ENCODE results near the gene PREX1.
"Not testable (repeated sequence)": the region's sequence is repeated elsewhere in the genome, so short reads cannot be mapped to it uniquely, and the experiment has no call there.

Gene PREX1

DNA sequence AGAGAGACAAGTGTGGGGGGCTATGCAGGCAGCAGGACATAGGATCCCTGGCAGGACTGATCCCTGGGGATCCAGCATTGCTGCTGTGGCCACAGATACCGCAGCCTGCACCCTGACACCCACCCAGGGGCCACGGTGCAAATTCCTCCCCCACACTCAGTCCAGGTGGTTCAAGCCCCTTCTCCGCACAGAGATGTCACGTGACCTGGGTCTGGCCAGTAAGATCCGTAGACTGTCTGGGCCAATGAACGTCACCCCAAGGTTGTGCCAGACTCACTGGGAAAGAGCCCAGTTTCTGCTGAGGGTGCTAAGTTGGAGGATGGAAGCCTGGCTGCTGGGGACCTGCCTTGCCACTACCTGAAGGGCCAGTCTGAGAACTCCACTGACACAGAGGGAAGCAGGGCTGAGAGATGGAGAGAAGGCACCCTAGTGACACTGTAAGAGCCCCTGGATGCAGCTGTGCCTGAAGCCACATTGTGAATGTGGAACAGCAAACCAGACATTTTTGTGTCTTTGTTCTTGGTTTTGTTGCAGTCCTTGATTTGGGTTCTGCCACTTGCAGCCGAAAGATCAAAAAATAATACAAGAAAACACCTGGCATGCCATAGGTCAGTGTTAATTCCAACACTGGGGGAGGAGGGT lies 228.6 kb downstream of the PREX1 start:
- H3K4me1 ChIP-seq (ENCODE audit: control extremely low read depth in 1 of 4, control insufficient read depth in 4 of 4, insufficient read depth in 4 of 4, low read length in 3 of 4): no peaks in the 10 kb centered on the region
- WGBS (ENCODE audit: insufficient coverage): 93% methylated on average over 6 of the region's 7 CpGs
- peaks cover 0 to 4% (median 0%) of the 10 kb centered on the region in 5 experiments for H3K27me3 ChIP-seq (replicated peaks in 2 of 5; ENCODE audit: control insufficient read depth in 4 of 5, insufficient read depth in 5 of 5, low read length in 4 of 5)
- CTCF ChIA-PET: no interaction called here
- peaks cover 0 to 2% (median 0%) of the 10 kb centered on the region in 5 experiments for H3K9me3 ChIP-seq (ENCODE audit: control extremely low read depth in 1 of 5, control insufficient read depth in 4 of 5, insufficient read depth in 2 of 5, low read depth in 1 of 5, low read length in 4 of 5)
- no peak overlapping the region for H3K27ac ChIP-seq (ENCODE audit: insufficient read depth in 1 of 2, low read depth in 1 of 2, low read length in 2 of 2, poor library complexity in 1 of 2, severe bottlenecking in 2 of 2)
- no peak for DNase-seq
- POLR2A ChIA-PET: no interaction called here
- no peak overlapping the region for H3K4me3 ChIP-seq (ENCODE audit: control insufficient read depth in 1 of 7, extremely low read depth in 1 of 7, insufficient read depth in 4 of 7, low read depth in 2 of 7, low read length in 6 of 7)
- no peaks in the 10 kb centered on the region for H3K36me3 ChIP-seq (ENCODE audit: control insufficient read depth in 4 of 4, insufficient read depth in 4 of 4, low read length in 3 of 4)

DNA sequence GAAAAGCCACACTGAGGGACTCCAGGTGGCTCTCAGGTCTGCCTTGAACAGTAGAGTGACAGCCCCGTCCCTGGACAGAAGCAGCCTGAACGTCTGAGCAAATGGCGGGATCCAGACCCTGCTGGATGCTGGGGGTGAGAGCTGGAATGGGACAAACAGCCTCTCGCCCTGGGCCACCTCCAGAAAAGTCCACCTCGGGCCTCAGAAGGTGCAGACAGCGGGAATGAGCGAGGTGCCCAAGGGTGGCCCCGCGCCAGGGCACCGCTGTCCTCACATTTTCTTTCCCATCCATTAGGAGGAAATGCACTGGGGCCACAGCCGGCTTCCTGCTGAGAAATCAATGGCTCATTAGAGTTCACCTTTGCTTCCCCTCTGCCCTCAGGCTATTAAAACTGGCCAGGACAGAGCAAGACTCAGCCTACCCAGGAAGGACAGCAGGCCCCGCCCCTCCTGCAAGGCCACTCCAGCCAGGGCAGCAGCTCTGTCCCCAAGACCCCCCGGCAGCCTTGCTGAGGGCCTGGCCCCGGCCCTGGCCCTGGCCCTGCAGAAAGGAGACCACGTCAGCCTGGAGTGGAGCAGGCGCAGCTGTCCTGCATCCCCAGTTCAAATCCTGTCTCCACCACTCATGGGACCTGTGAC lies 229.4 kb downstream of the PREX1 start:
- 84% methylated on average over 11 of the region's 16 CpGs for WGBS (ENCODE audit: insufficient coverage)
- H3K9me3 ChIP-seq (ENCODE audit: control extremely low read depth in 1 of 5, control insufficient read depth in 4 of 5, insufficient read depth in 2 of 5, low read depth in 1 of 5, low read length in 4 of 5); H3K27me3 ChIP-seq (replicated peaks in 2 of 5; ENCODE audit: control insufficient read depth in 4 of 5, insufficient read depth in 5 of 5, low read length in 4 of 5); H3K36me3 ChIP-seq (ENCODE audit: control insufficient read depth in 4 of 4, insufficient read depth in 4 of 4, low read length in 3 of 4); CTCF ChIA-PET; H3K27ac ChIP-seq (ENCODE audit: insufficient read depth in 1 of 2, low read depth in 1 of 2, low read length in 2 of 2, poor library complexity in 1 of 2, severe bottlenecking in 2 of 2); H3K4me1 ChIP-seq (ENCODE audit: control extremely low read depth in 1 of 4, control insufficient read depth in 4 of 4, insufficient read depth in 4 of 4, low read length in 3 of 4); H3K4me3 ChIP-seq (ENCODE audit: control insufficient read depth in 1 of 7, extremely low read depth in 1 of 7, insufficient read depth in 4 of 7, low read depth in 2 of 7, low read length in 6 of 7); POLR2A ChIA-PET; DNase-seq: not testable (repeated sequence)

DNA sequence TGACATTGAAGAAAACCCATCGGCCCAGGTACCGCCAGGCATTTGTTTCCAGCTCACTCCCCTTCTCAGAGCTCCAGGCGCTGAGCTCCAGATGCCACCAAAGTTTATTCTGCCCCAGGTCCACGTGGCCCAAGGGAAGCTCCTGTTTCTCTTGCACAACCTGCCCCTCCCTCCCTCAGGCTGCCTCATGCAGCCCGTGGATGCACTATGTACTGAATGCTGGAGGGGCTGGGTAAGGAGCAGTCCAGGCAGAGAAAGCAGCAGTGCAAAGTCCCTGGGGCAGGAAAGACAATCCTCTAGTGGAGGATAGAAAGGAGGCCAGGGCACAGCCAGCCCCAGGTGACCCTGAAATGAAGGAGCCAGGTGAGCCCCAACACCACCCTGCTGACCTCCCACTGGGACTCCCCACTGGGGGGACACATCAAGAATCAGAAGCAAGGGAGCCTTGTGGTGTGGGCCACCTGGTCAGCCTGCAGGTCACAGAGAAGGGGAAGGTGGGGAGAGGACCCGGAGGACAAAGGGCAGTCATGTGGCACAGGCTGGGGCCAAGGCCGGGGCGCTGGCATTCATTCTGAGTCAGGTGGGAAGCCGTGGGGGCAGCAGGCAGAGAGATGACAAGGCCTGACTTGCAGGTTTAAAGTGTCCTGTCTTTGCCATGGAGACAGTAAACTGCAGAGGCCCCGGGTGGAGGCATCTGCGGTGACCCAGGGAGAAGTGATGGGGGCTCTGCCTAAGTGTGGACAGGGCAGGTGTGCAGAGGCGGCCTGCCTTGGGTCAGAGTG lies 230.1 kb downstream of the PREX1 start:
- Histone ChIP-seq H3K4me3 (ENCODE audit: control insufficient read depth in 1 of 7, extremely low read depth in 1 of 7, insufficient read depth in 4 of 7, low read depth in 2 of 7, low read length in 6 of 7) (no peak overlapping the region), H3K27ac (ENCODE audit: insufficient read depth in 1 of 2, low read depth in 1 of 2, low read length in 2 of 2, poor library complexity in 1 of 2, severe bottlenecking in 2 of 2) (no peak overlapping the region), H3K9me3 (ENCODE audit: control extremely low read depth in 1 of 5, control insufficient read depth in 4 of 5, insufficient read depth in 2 of 5, low read depth in 1 of 5, low read length in 4 of 5) (peaks cover 0 to 2% (median 0%) of the 10 kb centered on the region in 5 experiments), H3K36me3 (ENCODE audit: control insufficient read depth in 4 of 4, insufficient read depth in 4 of 4, low read length in 3 of 4) (no peaks in the 10 kb centered on the region), H3K4me1 (ENCODE audit: control extremely low read depth in 1 of 4, control insufficient read depth in 4 of 4, insufficient read depth in 4 of 4, low read length in 3 of 4) (no peaks in the 10 kb centered on the region), H3K27me3 (replicated peaks in 2 of 5; ENCODE audit: control insufficient read depth in 4 of 5, insufficient read depth in 5 of 5, low read length in 4 of 5) (peaks cover 0 to 3% (median 0%) of the 10 kb centered on the region in 5 experiments)
- CTCF ChIA-PET: no interaction called here
- DNase-seq: no peak
- 89% methylated on average over 11 of the region's 12 CpGs for WGBS (ENCODE audit: insufficient coverage)
- POLR2A ChIA-PET: no interaction called here

DNA sequence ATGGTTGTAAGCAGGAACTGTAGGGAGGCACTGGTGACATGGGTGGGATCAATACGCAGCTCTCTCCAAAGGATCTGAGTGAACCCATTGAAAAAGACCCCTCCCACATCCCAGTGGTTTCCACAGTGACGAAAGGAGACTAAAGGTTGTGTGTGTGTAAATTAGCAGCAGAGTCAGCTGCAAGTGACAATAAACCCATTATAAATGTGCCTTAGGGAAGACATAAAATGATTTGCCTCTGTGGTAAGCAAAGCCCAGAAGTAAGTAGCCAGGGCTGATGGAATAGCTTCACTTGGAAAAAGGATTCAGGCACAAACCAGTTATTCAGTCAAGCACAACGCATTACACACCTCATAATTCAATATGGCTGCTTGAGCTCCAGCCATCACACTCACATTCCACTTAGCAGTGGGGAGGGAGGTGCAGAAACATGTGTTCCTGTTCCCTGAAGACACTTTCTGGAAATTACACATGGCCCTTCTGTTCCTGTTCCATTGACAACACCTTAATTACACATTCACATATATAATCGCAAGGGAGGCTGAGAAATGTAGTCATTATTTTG lies 231.4 kb downstream of the PREX1 start:
- POLR2A ChIA-PET: no interaction called here
- Histone ChIP-seq H3K4me3 (ENCODE audit: control insufficient read depth in 1 of 7, extremely low read depth in 1 of 7, insufficient read depth in 4 of 7, low read depth in 2 of 7, low read length in 6 of 7) (no peak overlapping the region), H3K4me1 (ENCODE audit: control extremely low read depth in 1 of 4, control insufficient read depth in 4 of 4, insufficient read depth in 4 of 4, low read length in 3 of 4) (no peaks in the 10 kb centered on the region), H3K36me3 (ENCODE audit: control insufficient read depth in 4 of 4, insufficient read depth in 4 of 4, low read length in 3 of 4) (no peaks in the 10 kb centered on the region), H3K9me3 (ENCODE audit: control extremely low read depth in 1 of 5, control insufficient read depth in 4 of 5, insufficient read depth in 2 of 5, low read depth in 1 of 5, low read length in 4 of 5) (peaks cover 0 to 2% (median 0%) of the 10 kb centered on the region in 5 experiments), H3K27me3 (replicated peaks in 2 of 5; ENCODE audit: control insufficient read depth in 4 of 5, insufficient read depth in 5 of 5, low read length in 4 of 5) (peaks cover 0 to 3% (median 0%) of the 10 kb centered on the region in 5 experiments), H3K27ac (ENCODE audit: insufficient read depth in 1 of 2, low read depth in 1 of 2, low read length in 2 of 2, poor library complexity in 1 of 2, severe bottlenecking in 2 of 2) (no peak overlapping the region)
- no CpG with 5 or more reads among the region's 4 CpGs for WGBS (ENCODE audit: insufficient coverage)
- CTCF ChIA-PET: no interaction called here
- DNase-seq: no peak

DNA sequence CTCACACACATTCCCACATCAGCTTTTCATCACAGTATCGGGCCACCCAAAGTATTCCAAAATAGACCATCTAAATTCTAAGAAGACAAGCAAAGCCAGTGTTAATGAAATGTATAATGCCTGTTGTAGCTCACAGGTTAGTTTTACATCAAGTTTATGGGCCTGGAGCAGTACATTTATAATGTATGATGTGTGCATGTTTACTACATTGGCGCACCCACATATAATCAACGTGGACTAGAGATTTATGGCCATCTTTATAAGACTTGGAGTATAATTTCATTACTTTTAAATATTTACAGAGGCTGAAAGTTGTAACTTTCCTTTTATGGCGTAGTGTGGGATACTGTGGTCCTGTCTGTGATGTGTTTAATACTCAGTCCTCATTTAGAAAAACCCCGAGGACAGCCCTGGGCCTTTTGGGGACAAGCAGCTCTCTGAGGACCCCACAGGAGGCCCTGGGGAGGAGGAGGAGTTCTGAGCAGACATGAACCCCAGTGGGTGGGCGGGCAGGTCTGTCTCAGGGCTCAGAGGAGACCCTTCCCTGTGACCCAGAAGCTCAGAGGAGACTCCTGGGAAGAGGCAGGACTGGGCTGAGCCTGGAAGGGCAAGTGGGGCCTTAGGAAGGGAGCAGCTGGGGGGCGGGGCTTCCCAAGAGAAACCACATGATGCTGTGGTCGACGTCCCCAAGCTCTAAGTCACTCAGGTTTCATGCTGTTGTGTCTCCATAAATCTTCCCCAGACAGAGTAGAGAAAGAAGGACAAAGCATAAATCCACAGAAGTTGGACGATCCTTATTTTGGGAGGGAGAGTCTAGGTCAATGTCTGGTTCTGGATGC lies 232.1 kb downstream of the PREX1 start:
- no peaks in the 10 kb centered on the region for H3K36me3 ChIP-seq (ENCODE audit: control insufficient read depth in 4 of 4, insufficient read depth in 4 of 4, low read length in 3 of 4)
- H3K9me3 ChIP-seq (ENCODE audit: control extremely low read depth in 1 of 5, control insufficient read depth in 4 of 5, insufficient read depth in 2 of 5, low read depth in 1 of 5, low read length in 4 of 5): peaks cover 0 to 2% (median 0%) of the 10 kb centered on the region in 5 experiments
- H3K4me1 ChIP-seq (ENCODE audit: control extremely low read depth in 1 of 4, control insufficient read depth in 4 of 4, insufficient read depth in 4 of 4, low read length in 3 of 4): no peaks in the 10 kb centered on the region
- ChIA-PET POLR2A (no interaction called here), CTCF (no interaction called here)
- H3K4me3 ChIP-seq (ENCODE audit: control insufficient read depth in 1 of 7, extremely low read depth in 1 of 7, insufficient read depth in 4 of 7, low read depth in 2 of 7, low read length in 6 of 7): no peak overlapping the region
- no peak overlapping the region for H3K27ac ChIP-seq (ENCODE audit: insufficient read depth in 1 of 2, low read depth in 1 of 2, low read length in 2 of 2, poor library complexity in 1 of 2, severe bottlenecking in 2 of 2)
- no peak for DNase-seq
- H3K27me3 ChIP-seq (replicated peaks in 2 of 5; ENCODE audit: control insufficient read depth in 4 of 5, insufficient read depth in 5 of 5, low read length in 4 of 5): peaks cover 0 to 3% (median 0%) of the 10 kb centered on the region in 5 experiments
- 70% methylated on average over 5 of the region's 10 CpGs for WGBS (ENCODE audit: insufficient coverage)

DNA sequence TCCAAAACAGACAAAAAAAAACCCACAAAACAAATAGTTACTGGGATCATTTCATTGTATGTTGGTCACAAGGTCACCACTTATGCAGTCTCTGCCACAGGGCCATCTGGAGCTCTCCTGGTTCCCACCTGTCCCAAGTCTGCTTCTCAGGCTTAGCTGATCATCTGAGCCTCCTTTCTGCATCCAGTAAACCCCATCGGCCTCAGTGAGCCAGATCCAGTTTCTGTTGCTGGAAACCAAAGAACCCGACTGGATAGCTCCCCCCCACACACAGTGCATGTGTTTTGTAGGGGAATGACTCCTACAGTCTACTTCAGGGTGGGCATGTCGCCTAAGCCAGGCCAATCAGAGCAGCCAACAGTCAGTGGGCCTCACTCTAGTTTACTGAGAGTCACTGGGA lies 233.3 kb downstream of the PREX1 start:
- Histone ChIP-seq H3K27ac (ENCODE audit: insufficient read depth in 1 of 2, low read depth in 1 of 2, low read length in 2 of 2, poor library complexity in 1 of 2, severe bottlenecking in 2 of 2) (no peak overlapping the region), H3K9me3 (ENCODE audit: control extremely low read depth in 1 of 5, control insufficient read depth in 4 of 5, insufficient read depth in 2 of 5, low read depth in 1 of 5, low read length in 4 of 5) (peaks cover 0 to 2% (median 0%) of the 10 kb centered on the region in 5 experiments), H3K36me3 (ENCODE audit: control insufficient read depth in 4 of 4, insufficient read depth in 4 of 4, low read length in 3 of 4) (no peaks in the 10 kb centered on the region), H3K27me3 (replicated peaks in 2 of 5; ENCODE audit: control insufficient read depth in 4 of 5, insufficient read depth in 5 of 5, low read length in 4 of 5) (peaks cover 0 to 1% (median 0%) of the 10 kb centered on the region in 5 experiments), H3K4me1 (ENCODE audit: control extremely low read depth in 1 of 4, control insufficient read depth in 4 of 4, insufficient read depth in 4 of 4, low read length in 3 of 4) (no peaks in the 10 kb centered on the region), H3K4me3 (ENCODE audit: control insufficient read depth in 1 of 7, extremely low read depth in 1 of 7, insufficient read depth in 4 of 7, low read depth in 2 of 7, low read length in 6 of 7) (no peak overlapping the region)
- ChIA-PET CTCF (no interaction called here), POLR2A (no interaction called here)
- 100% methylated on average over 1 of the region's 3 CpGs for WGBS (ENCODE audit: insufficient coverage)
- no peak for DNase-seq

All from common myeloid progenitor, CD34-positive (primary cell).